ENCODE measurements around the gene PBXIP1. TPM values are rescaled to one million over a fixed set of nuclear protein-coding genes. Genes with fewer than 3 reads are reported as not detected.

The PBXIP1 gene
- total and polyA plus RNA-seq, 10 of the 15 experiments (the other 5 are each of a cell fraction or from before 2014, with no cell fraction given) = 0.63 to 25.6 (median 15.4) TPM

GRCh38 chr1:154911691-154912550, 44.0 kb downstream of the PBXIP1 start (continued):
- TF ChIP-seq PBX3 (IDR thresholded peaks at IDR 0.05; ENCODE audit: insufficient replicate concordance, low read depth, low read length) = no peak
- TF ChIP-seq ZSCAN29 (IDR thresholded peaks at IDR 0.05) = no peak
- TF ChIP-seq BCL11A (IDR thresholded peaks at IDR 0.05; ENCODE audit: low read depth, low read length) = no peak
- no peak for TF ChIP-seq NBN (IDR thresholded peaks at IDR 0.05)

- ChIA-PET SMC1A (ENCODE audit: uncharacterized antibody, unreplicated experiment) (interaction anchor here (0.6 to 1.1 kb wide), 3 partner anchors 10 to 639 kb away, joined by 3 read pairs; no protein-coding TSS in a partner anchor), POLR2A (no interaction called here)
- H3K4me2 ChIP-seq (ENCODE audit: control insufficient read depth, insufficient read depth) = no peak overlapping the region
- TF ChIP-seq IRF4 (IDR thresholded peaks at IDR 0.05; ENCODE audit: low read depth, low read length) (no peak), POLR2AphosphoS5 (IDR thresholded peaks at IDR 0.05; ENCODE audit: low read length) (no peak), HSF1 (IDR thresholded peaks at IDR 0.05; ENCODE audit: low read depth, low read length) (no peak), HDGF (IDR thresholded peaks at IDR 0.05) (no peak), MAX (IDR thresholded peaks at IDR 0.05; ENCODE audit: low read depth, low read length) (no peak), TBL1XR1 (IDR thresholded peaks at IDR 0.05; ENCODE audit: low read depth, low read length) (no peak), CBX5 (IDR thresholded peaks at IDR 0.05; ENCODE audit: low read depth) (no peak), BCL3 (IDR thresholded peaks at IDR 0.05; ENCODE audit: borderline replicate concordance, insufficient read depth, low read depth, low read length, poor library complexity, severe bottlenecking) (no peak), MEF2A (IDR thresholded peaks at IDR 0.05; ENCODE audit: insufficient read depth, low read depth, low read length) (no peak), ASH2L (IDR thresholded peaks at IDR 0.05; ENCODE audit: borderline replicate concordance, low read depth) (no peak), SMARCA5 (IDR thresholded peaks at IDR 0.05) (no peak), IRF5 (IDR thresholded peaks at IDR 0.05; ENCODE audit: borderline replicate concordance) (no peak), MYC (IDR thresholded peaks at IDR 0.05; ENCODE audit: insufficient read depth, insufficient read length, insufficient replicate concordance, low read length, severe bottlenecking) (no peak)
Observed at GRCh38 chr1:154910851-154911250, 45.0 kb downstream of the PBXIP1 start.

More at GRCh38 chr1:154910851-154911250, 45.0 kb downstream of the PBXIP1 start:
- H3K27me3 ChIP-seq (replicated peaks in 1 of 2; ENCODE audit: control insufficient read depth in 2 of 2, insufficient read depth in 2 of 2, low read length in 1 of 2) = no peaks in the 10 kb centered on the region
- H3K9me3 ChIP-seq (replicated peaks; ENCODE audit: control insufficient read depth, insufficient read depth, low read length) = no peaks in the 10 kb centered on the region; the same call in 2 of the 3 replicates
- ChIA-PET RAD21 (ENCODE audit: unreplicated experiment) (interaction anchor here (0.6 kb wide), 1 partner anchor 74 kb away, joined by 3 read pairs; no protein-coding TSS in a partner anchor), CTCF (no interaction called here)
- H3K4me1 ChIP-seq (ENCODE audit: control insufficient read depth, insufficient read depth, low read length) = no peaks in the 10 kb centered on the region
- H3K4me3 ChIP-seq = no peak overlapping the region
- FAIRE-seq (no peak), DNase-seq (ENCODE audit: low read depth, low spot score) (no peak), ATAC-seq (no peak)
- in situ Hi-C loops (cut with MboI) (no loop called here), intact Hi-C loops (cut with micrococcal nuclease; ENCODE audit: unreplicated experiment) (no loop called here)
- BruUV-seq (replicated peaks) = no TSS peak
- H3K27ac ChIP-seq (ENCODE audit: control insufficient read depth, insufficient read depth) = no peak overlapping the region
- no peak overlapping the region for H2AFZ ChIP-seq (ENCODE audit: control insufficient read depth, low read depth, low read length)
- H3K36me3 ChIP-seq (ENCODE audit: control insufficient read depth in 2 of 2, insufficient read depth in 2 of 2, low read length in 1 of 2) = no peaks in the 10 kb centered on the region
- no peak overlapping the region for H3K9ac ChIP-seq (ENCODE audit: control insufficient read depth, insufficient read depth, low read length)
- 61% methylated on average over 5 of the region's 5 CpGs for WGBS (ENCODE audit: insufficient coverage, insufficient replicate concordance, low lambda C conversion rate, missing lambda C conversion rate)
- H3K79me2 ChIP-seq (ENCODE audit: control insufficient read depth, insufficient read depth, low read length) = no peaks in the 10 kb centered on the region
- H4K20me1 ChIP-seq (ENCODE audit: control insufficient read depth, insufficient read depth) = no peaks in the 10 kb centered on the region
